Astrocyte (in vitro differentiated cells and primary cell): Measurements from ENCODE around the gene LGR6.

Source experiments
- CTCF ChIP-seq: IDR thresholded peaks from 2 replicates; pipeline ENCODE4 v1.5.1; 2011; ENCODE audit warnings: low read depth, mild to moderate bottlenecking, inconsistent platforms, low read length, moderate library complexity; ENCODE audit not compliant: insufficient read depth
- EZH2 ChIP-seq: IDR thresholded peaks from 2 replicates; pipeline ENCODE4 v1.6.1; 2012; ENCODE audit warnings: mild to moderate bottlenecking, low read length, inconsistent platforms; ENCODE audit not compliant: insufficient read depth

- TF ChIP-seq CTCF (no peak), EZH2 (no peak)
These were observed 23.1 kb downstream of the LGR6 start for GRCh38 chr1:202216691-202217090.
